Astrocyte of the spinal cord (primary cell): ENCODE results near the gene TPM2.

Experiments used
- DNase-seq: peaks from one replicate; pipeline ENCODE4 v3.0.0; 2011; ENCODE audit warnings: low read depth, low spot score
- H3K4me3 ChIP-seq: 2 replicates; pipeline ENCODE4 v1.5.1; 2011; ENCODE audit warnings: low read depth, mild to moderate bottlenecking, low read length, moderate library complexity
- in situ Hi-C: cut with HindIII; loops from 2 replicates; pipeline ENCODE4 v1.10.0; 2017; ENCODE audit warnings: low sequenced_read_pairs
- TF ChIP-seq, protein P1 (sequence below): IDR thresholded peaks from 2 replicates; pipeline ENCODE4 v1.5.1; 2012; ENCODE audit warnings: low read depth, mild to moderate bottlenecking, low read length, inconsistent platforms

TPM2 gene

GRCh38 chr9:35690614-35691333 is 1.0 kb upstream of the TPM2 start:
- in situ Hi-C loops, result no loop called here
- peak; percentile 79 for DNase-seq
- peak overlapping the region; percentile 87 for H3K4me3 ChIP-seq

GRCh38 chr9:35690294-35690613 is 529 bp upstream of the TPM2 start:
- in situ Hi-C loops, result no loop called here
- DNase-seq, result no peak
- peak overlapping the region; percentile 87 for H3K4me3 ChIP-seq
- TF ChIP-seq, protein P1, sequence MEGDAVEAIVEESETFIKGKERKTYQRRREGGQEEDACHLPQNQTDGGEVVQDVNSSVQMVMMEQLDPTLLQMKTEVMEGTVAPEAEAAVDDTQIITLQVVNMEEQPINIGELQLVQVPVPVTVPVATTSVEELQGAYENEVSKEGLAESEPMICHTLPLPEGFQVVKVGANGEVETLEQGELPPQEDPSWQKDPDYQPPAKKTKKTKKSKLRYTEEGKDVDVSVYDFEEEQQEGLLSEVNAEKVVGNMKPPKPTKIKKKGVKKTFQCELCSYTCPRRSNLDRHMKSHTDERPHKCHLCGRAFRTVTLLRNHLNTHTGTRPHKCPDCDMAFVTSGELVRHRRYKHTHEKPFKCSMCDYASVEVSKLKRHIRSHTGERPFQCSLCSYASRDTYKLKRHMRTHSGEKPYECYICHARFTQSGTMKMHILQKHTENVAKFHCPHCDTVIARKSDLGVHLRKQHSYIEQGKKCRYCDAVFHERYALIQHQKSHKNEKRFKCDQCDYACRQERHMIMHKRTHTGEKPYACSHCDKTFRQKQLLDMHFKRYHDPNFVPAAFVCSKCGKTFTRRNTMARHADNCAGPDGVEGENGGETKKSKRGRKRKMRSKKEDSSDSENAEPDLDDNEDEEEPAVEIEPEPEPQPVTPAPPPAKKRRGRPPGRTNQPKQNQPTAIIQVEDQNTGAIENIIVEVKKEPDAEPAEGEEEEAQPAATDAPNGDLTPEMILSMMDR, result no peak

More at GRCh38 chr9:35690614-35691333, 1.0 kb upstream of the TPM2 start:
- TF ChIP-seq, protein P1, result no peak

- TF ChIP-seq, protein P1, result no peak
- in situ Hi-C loops, result no loop called here
- DNase-seq, result peak; percentile 87
- H3K4me3 ChIP-seq, result peak overlapping the region; percentile 87
Measured at GRCh38 chr9:35688558-35689541, 875 bp downstream of the TPM2 start.

- TF ChIP-seq, protein P1, result no peak
- in situ Hi-C loops, result no loop called here
- H3K4me3 ChIP-seq, result peak overlapping the region; percentile 87
- no peak for DNase-seq
Measured at GRCh38 chr9:35687972-35688557, 1.7 kb downstream of the TPM2 start.

GRCh38 chr9:35687306-35687705 is 2.4 kb downstream of the TPM2 start:
- H3K4me3 ChIP-seq, result peak overlapping the region; percentile 87
- TF ChIP-seq, protein P1, result no peak
- in situ Hi-C loops, result no loop called here
- DNase-seq, result no peak
